Measurements from ENCODE around the gene CDV3. TPM values are rescaled to one million over a fixed set of nuclear protein-coding genes. Genes with fewer than 3 reads are reported as not detected.

The CDV3 gene
- total and polyA plus RNA-seq, 2 donors (not counting 3 experiments of a cell fraction or from before 2014, with no cell fraction given) = 46.7 to 229 TPM

GRCh38 chr3:133611534-133611933 lies 38.0 kb downstream of the CDV3 start:
- Histone ChIP-seq H3K9me3 (replicated peaks; ENCODE audit: control insufficient read depth, insufficient read depth, low read length) (no peaks in the 10 kb centered on the region), H3K27ac (ENCODE audit: insufficient read depth, low read depth, low read length) (no peak overlapping the region), H3K9ac (replicated peaks; ENCODE audit: extremely low read depth, insufficient read depth, low read length) (no peak overlapping the region), H3K4me1 (ENCODE audit: control insufficient read depth, extremely low read depth, insufficient read depth, low read length) (no peaks in the 10 kb centered on the region), H3K79me2 (ENCODE audit: control insufficient read depth, insufficient read depth, low read length) (no peaks in the 10 kb centered on the region), H3K36me3 (ENCODE audit: control insufficient read depth in 2 of 2, extremely low read depth in 1 of 2, insufficient read depth in 2 of 2, low read length in 2 of 2) (peaks cover 10 to 21% of the 10 kb centered on the region in 2 experiments), H3K9me1 (replicated peaks; ENCODE audit: control insufficient read depth, extremely low read depth, insufficient read depth, low read length) (no peaks in the 10 kb centered on the region), H3K27me3 (ENCODE audit: control insufficient read depth in 2 of 2, insufficient read depth in 2 of 2, low read length in 2 of 2) (no peaks in the 10 kb centered on the region), H3K4me2 (ENCODE audit: insufficient read depth, low read length) (no peak overlapping the region), H3K4me3 (replicated peaks in 1 of 3; ENCODE audit: insufficient read depth in 1 of 3, low read depth in 1 of 3, low read length in 3 of 3) (no peak overlapping the region), H2AFZ (ENCODE audit: low read depth, low read length) (no peak overlapping the region), H4K20me1 (replicated peaks; ENCODE audit: control insufficient read depth, extremely low read depth, insufficient read depth, low read length) (no peaks in the 10 kb centered on the region)
- POLR2A ChIA-PET = no interaction called here
- CTCF ChIA-PET = no interaction called here
- TF ChIP-seq FOS (IDR thresholded peaks at IDR 0.05; ENCODE audit: borderline replicate concordance, insufficient read depth, low read length) = no peak
- no peak for TF ChIP-seq JUN (IDR thresholded peaks at IDR 0.05; ENCODE audit: borderline replicate concordance, insufficient read depth, insufficient read length, low read depth)
- TF ChIP-seq POLR2A (IDR thresholded peaks at IDR 0.05; ENCODE audit: low read depth, low read length) = no peak
- TF ChIP-seq MYC (IDR thresholded peaks at IDR 0.05; ENCODE audit: low read depth, low read length) = no peak
- TF ChIP-seq POLR2AphosphoS5 (IDR thresholded peaks at IDR 0.05; ENCODE audit: insufficient read depth, low read depth, low read length) = no peak
- no peak for TF ChIP-seq GATA2 (IDR thresholded peaks at IDR 0.05; ENCODE audit: insufficient read depth, insufficient read length, low read depth, low read length)
- no peak for TF ChIP-seq CTCF (IDR thresholded peaks at IDR 0.05; ENCODE audit: extremely low read depth in 1 of 2, insufficient read depth in 1 of 2, low read depth in 1 of 2, low read length in 2 of 2)
- no peak for TF ChIP-seq MAX (IDR thresholded peaks at IDR 0.05; ENCODE audit: insufficient read depth, insufficient read length)
- DNase-seq (ENCODE audit: low read depth, low spot score) (no peak), FAIRE-seq (no peak)
- dilution Hi-C loops (cut with MboI; ENCODE audit: extremely low pct_ligation_motif_present, low sequenced_read_pairs) = no loop called here
- no TSS peak for BruUV-seq (replicated peaks)
- intact Hi-C loops (cut with micrococcal nuclease) = no loop called here

Data from endothelial cell of umbilical vein (primary cell).